Measurements from ENCODE around the gene UBASH3B. TPM values are rescaled to one million over a fixed set of nuclear protein-coding genes. Genes with fewer than 3 reads are reported as not detected.

UBASH3B gene
- polyA plus RNA-seq, 4 donors, result 0.89 to 2.1 (median 1.0) TPM

DNA sequence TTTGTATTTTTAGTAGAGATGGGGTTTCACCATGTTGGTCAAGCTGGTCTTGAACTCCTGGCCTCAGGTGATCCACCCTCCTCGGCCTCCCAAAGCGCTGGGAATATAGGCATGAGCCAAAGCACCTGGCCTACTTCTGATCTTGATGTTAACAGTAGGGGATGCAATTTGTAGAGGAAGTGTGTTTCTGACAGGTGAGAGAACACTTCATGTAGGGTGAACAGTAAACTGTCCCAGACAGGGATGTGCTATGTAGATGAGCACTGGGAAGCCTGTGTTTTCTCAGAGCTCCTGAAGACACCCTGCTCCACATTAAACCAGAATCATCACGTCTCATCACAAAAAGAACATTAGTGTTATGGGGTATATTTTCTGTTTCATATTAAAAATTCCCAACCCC, 45.1 kb downstream of the UBASH3B start:
- no peaks in the 10 kb centered on the region for H3K4me1 ChIP-seq (ENCODE audit: control insufficient read depth in 3 of 3, insufficient read depth in 2 of 3, low read depth in 1 of 3, low read length in 2 of 3)
- no peaks in the 10 kb centered on the region for H3K27me3 ChIP-seq (ENCODE audit: control insufficient read depth in 3 of 3, insufficient read depth in 3 of 3, low read length in 3 of 3)
- 91 to 93% (median 91%) methylated on average over 3 of the region's 3 CpGs for WGBS, 3 donors
- no peaks in the 10 kb centered on the region for H3K36me3 ChIP-seq (ENCODE audit: control insufficient read depth in 3 of 3, insufficient read depth in 2 of 3, low read depth in 1 of 3, low read length in 3 of 3)
- no peak overlapping the region for H3K27ac ChIP-seq (ENCODE audit: low read depth in 1 of 3, low read length in 2 of 3)
- no peaks in the 10 kb centered on the region for H3K9me3 ChIP-seq (ENCODE audit: control insufficient read depth in 2 of 2, insufficient read depth in 1 of 2, low read depth in 1 of 2, low read length in 1 of 2)
- FAIRE-seq (no peak), DNase-seq (no peak)
- H3K4me3 ChIP-seq (ENCODE audit: low read depth in 1 of 3, low read length in 3 of 3), result no peak overlapping the region

DNA sequence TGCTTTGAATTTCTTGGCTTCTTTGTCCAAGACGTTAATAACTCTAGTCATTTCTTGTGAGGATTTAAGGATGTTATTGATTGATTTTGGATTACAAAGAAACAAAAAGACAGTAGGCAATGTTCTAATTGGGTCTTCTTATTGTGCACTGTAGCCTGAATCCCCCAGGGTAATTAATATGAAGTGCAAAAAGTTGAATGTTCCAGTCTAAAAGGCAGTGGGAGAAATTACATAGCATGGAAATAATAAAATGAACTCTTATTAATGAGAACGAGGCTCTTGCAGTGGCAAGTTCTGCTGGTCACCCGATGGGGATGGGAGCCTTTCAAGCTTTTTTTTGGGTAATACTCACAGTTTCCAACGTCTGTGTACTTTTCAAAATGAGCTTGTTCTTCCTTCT, 45.6 kb downstream of the UBASH3B start:
- H3K27ac ChIP-seq (ENCODE audit: low read depth in 1 of 3, low read length in 2 of 3), result no peak overlapping the region
- no peak for FAIRE-seq
- H3K27me3 ChIP-seq (ENCODE audit: control insufficient read depth in 3 of 3, insufficient read depth in 3 of 3, low read length in 3 of 3), result no peaks in the 10 kb centered on the region
- no peaks in the 10 kb centered on the region for H3K4me1 ChIP-seq (ENCODE audit: control insufficient read depth in 3 of 3, insufficient read depth in 2 of 3, low read depth in 1 of 3, low read length in 2 of 3)
- no peaks in the 10 kb centered on the region for H3K36me3 ChIP-seq (ENCODE audit: control insufficient read depth in 3 of 3, insufficient read depth in 2 of 3, low read depth in 1 of 3, low read length in 3 of 3)
- 59 to 66% (median 60%) methylated on average over 4 of the region's 4 CpGs for WGBS, 3 donors
- no peak overlapping the region for H3K4me3 ChIP-seq (ENCODE audit: low read depth in 1 of 3, low read length in 3 of 3)
- H3K9me3 ChIP-seq (ENCODE audit: control insufficient read depth in 2 of 2, insufficient read depth in 1 of 2, low read depth in 1 of 2, low read length in 1 of 2), result no peaks in the 10 kb centered on the region
- DNase-seq, result no peak

GRCh38 chr11:122703541-122704272, 48.2 kb downstream of the UBASH3B start:
- H3K4me3 ChIP-seq (ENCODE audit: low read depth in 1 of 3, low read length in 3 of 3), result no peak overlapping the region
- no peak for FAIRE-seq

DNA sequence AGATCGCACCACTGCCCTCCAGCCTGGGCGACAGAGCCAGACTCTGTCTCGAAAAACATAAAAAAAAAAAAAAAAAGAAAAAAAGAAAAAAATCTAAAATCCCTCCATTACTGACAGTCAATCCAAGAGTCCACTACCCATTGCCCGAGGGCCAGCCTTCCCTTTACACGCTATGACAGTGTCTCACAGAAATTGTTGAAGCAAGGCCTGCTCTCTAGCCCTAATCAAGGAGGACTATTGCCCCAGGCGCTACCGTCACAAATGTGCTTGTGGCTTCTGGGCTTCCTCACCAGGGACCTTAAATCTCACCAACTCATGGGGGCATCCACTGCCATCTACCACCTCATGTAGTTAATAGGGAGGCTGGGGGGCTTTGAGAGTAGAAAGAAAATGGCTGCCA, 49.9 kb downstream of the UBASH3B start:
- no peak for DNase-seq
- Histone ChIP-seq H3K9me3 (ENCODE audit: control insufficient read depth in 2 of 2, insufficient read depth in 1 of 2, low read depth in 1 of 2, low read length in 1 of 2) (no peaks in the 10 kb centered on the region), H3K27ac (ENCODE audit: low read depth in 1 of 3, low read length in 2 of 3) (no peak overlapping the region), H3K27me3 (ENCODE audit: control insufficient read depth in 3 of 3, insufficient read depth in 3 of 3, low read length in 3 of 3) (no peaks in the 10 kb centered on the region), H3K4me3 (ENCODE audit: low read depth in 1 of 3, low read length in 3 of 3) (no peak overlapping the region), H3K36me3 (ENCODE audit: control insufficient read depth in 3 of 3, insufficient read depth in 2 of 3, low read depth in 1 of 3, low read length in 3 of 3) (no peaks in the 10 kb centered on the region), H3K4me1 (ENCODE audit: control insufficient read depth in 3 of 3, insufficient read depth in 2 of 3, low read depth in 1 of 3, low read length in 2 of 3) (no peaks in the 10 kb centered on the region)
- FAIRE-seq, result no peak
- 92 to 96% (median 95%) methylated on average over 6 to 7 of the region's 7 CpGs for WGBS, 3 donors

More at GRCh38 chr11:122703541-122704272, 48.2 kb downstream of the UBASH3B start:
- Histone ChIP-seq H3K36me3 (ENCODE audit: control insufficient read depth in 3 of 3, insufficient read depth in 2 of 3, low read depth in 1 of 3, low read length in 3 of 3) (no peaks in the 10 kb centered on the region), H3K9me3 (ENCODE audit: control insufficient read depth in 2 of 2, insufficient read depth in 1 of 2, low read depth in 1 of 2, low read length in 1 of 2) (no peaks in the 10 kb centered on the region), H3K27me3 (ENCODE audit: control insufficient read depth in 3 of 3, insufficient read depth in 3 of 3, low read length in 3 of 3) (no peaks in the 10 kb centered on the region), H3K27ac (ENCODE audit: low read depth in 1 of 3, low read length in 2 of 3) (no peak overlapping the region), H3K4me1 (ENCODE audit: control insufficient read depth in 3 of 3, insufficient read depth in 2 of 3, low read depth in 1 of 3, low read length in 2 of 3) (no peaks in the 10 kb centered on the region)
- no peak for DNase-seq
- 80 to 85% (median 83%) methylated on average over 8 of the region's 8 CpGs for WGBS, 3 donors

- FAIRE-seq, result no peak
- H3K4me3 ChIP-seq (ENCODE audit: low read depth in 1 of 3, low read length in 3 of 3), result no peak overlapping the region
- WGBS, 3 donors, result 71 to 81% (median 73%) methylated on average over 3 of the region's 3 CpGs
Measured at GRCh38 chr11:122706291-122707088, 51.0 kb downstream of the UBASH3B start.

GRCh38 chr11:122707111-122707510, 51.6 kb downstream of the UBASH3B start:
- WGBS, 3 donors, result 83 to 87% (median 85%) methylated on average over 4 of the region's 4 CpGs
- H3K27ac ChIP-seq (ENCODE audit: low read depth in 1 of 3, low read length in 2 of 3), result no peak overlapping the region
- no peak for DNase-seq
- no peaks in the 10 kb centered on the region for H3K27me3 ChIP-seq (ENCODE audit: control insufficient read depth in 3 of 3, insufficient read depth in 3 of 3, low read length in 3 of 3)
- no peaks in the 10 kb centered on the region for H3K36me3 ChIP-seq (ENCODE audit: control insufficient read depth in 3 of 3, insufficient read depth in 2 of 3, low read depth in 1 of 3, low read length in 3 of 3)
- no peak for FAIRE-seq
- no peaks in the 10 kb centered on the region for H3K9me3 ChIP-seq (ENCODE audit: control insufficient read depth in 2 of 2, insufficient read depth in 1 of 2, low read depth in 1 of 2, low read length in 1 of 2)
- H3K4me3 ChIP-seq (ENCODE audit: low read depth in 1 of 3, low read length in 3 of 3), result no peak overlapping the region
- no peaks in the 10 kb centered on the region for H3K4me1 ChIP-seq (ENCODE audit: control insufficient read depth in 3 of 3, insufficient read depth in 2 of 3, low read depth in 1 of 3, low read length in 2 of 3)

More at GRCh38 chr11:122706291-122707088, 51.0 kb downstream of the UBASH3B start:
- Histone ChIP-seq H3K27ac (ENCODE audit: low read depth in 1 of 3, low read length in 2 of 3) (no peak overlapping the region), H3K4me1 (ENCODE audit: control insufficient read depth in 3 of 3, insufficient read depth in 2 of 3, low read depth in 1 of 3, low read length in 2 of 3) (no peaks in the 10 kb centered on the region), H3K36me3 (ENCODE audit: control insufficient read depth in 3 of 3, insufficient read depth in 2 of 3, low read depth in 1 of 3, low read length in 3 of 3) (no peaks in the 10 kb centered on the region), H3K27me3 (ENCODE audit: control insufficient read depth in 3 of 3, insufficient read depth in 3 of 3, low read length in 3 of 3) (no peaks in the 10 kb centered on the region), H3K9me3 (ENCODE audit: control insufficient read depth in 2 of 2, insufficient read depth in 1 of 2, low read depth in 1 of 2, low read length in 1 of 2) (no peaks in the 10 kb centered on the region)
- no peak for DNase-seq

DNA sequence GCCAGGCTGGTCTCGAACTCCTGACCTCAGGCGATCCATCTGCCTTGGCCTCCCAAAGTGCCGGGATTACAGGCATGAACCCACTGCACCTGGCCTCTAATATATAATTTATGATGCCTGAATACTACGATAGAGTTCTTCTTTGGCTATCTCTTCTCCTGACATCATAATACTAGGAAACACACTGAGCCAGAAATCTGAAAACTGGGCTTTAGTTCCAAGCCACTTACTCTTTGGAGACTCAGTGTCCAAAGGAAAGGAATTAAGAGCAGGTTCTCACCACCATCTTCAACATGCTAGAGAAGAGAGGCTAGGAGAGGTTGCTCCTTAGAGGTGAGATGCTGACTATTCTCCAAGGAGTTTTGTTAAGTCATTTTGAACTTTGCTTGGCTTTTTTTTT, 52.4 kb downstream of the UBASH3B start:
- 64 to 73% (median 68%) methylated on average over 4 of the region's 4 CpGs for WGBS, 3 donors
- no peaks in the 10 kb centered on the region for H3K27me3 ChIP-seq (ENCODE audit: control insufficient read depth in 3 of 3, insufficient read depth in 3 of 3, low read length in 3 of 3)
- H3K27ac ChIP-seq (ENCODE audit: low read depth in 1 of 3, low read length in 2 of 3), result no peak overlapping the region
- DNase-seq (no peak), FAIRE-seq (no peak)
- H3K9me3 ChIP-seq (ENCODE audit: control insufficient read depth in 2 of 2, insufficient read depth in 1 of 2, low read depth in 1 of 2, low read length in 1 of 2), result no peaks in the 10 kb centered on the region
- no peaks in the 10 kb centered on the region for H3K36me3 ChIP-seq (ENCODE audit: control insufficient read depth in 3 of 3, insufficient read depth in 2 of 3, low read depth in 1 of 3, low read length in 3 of 3)
- H3K4me1 ChIP-seq (ENCODE audit: control insufficient read depth in 3 of 3, insufficient read depth in 2 of 3, low read depth in 1 of 3, low read length in 2 of 3), result no peaks in the 10 kb centered on the region
- H3K4me3 ChIP-seq (ENCODE audit: low read depth in 1 of 3, low read length in 3 of 3), result no peak overlapping the region

GRCh38 chr11:122709039-122709760, 53.7 kb downstream of the UBASH3B start:
- WGBS, 3 donors, result 78 to 81% (median 79%) methylated on average over 7 of the region's 7 CpGs

More at GRCh38 chr11:122709039-122709760, 53.7 kb downstream of the UBASH3B start:
- no peaks in the 10 kb centered on the region for H3K9me3 ChIP-seq (ENCODE audit: control insufficient read depth in 2 of 2, insufficient read depth in 1 of 2, low read depth in 1 of 2, low read length in 1 of 2)
- no peak for FAIRE-seq
- no peaks in the 10 kb centered on the region for H3K36me3 ChIP-seq (ENCODE audit: control insufficient read depth in 3 of 3, insufficient read depth in 2 of 3, low read depth in 1 of 3, low read length in 3 of 3)
- H3K4me3 ChIP-seq (ENCODE audit: low read depth in 1 of 3, low read length in 3 of 3), result no peak overlapping the region
- H3K4me1 ChIP-seq (ENCODE audit: control insufficient read depth in 3 of 3, insufficient read depth in 2 of 3, low read depth in 1 of 3, low read length in 2 of 3), result no peaks in the 10 kb centered on the region
- H3K27me3 ChIP-seq (ENCODE audit: control insufficient read depth in 3 of 3, insufficient read depth in 3 of 3, low read length in 3 of 3), result no peaks in the 10 kb centered on the region
- no peak for DNase-seq
- no peak overlapping the region for H3K27ac ChIP-seq (ENCODE audit: low read depth in 1 of 3, low read length in 2 of 3)
